SKM-1 treated with dmso at 0.1 percent for 144 hours (cell line): ENCODE data around the gene SRPX2.

Experiments
- DNase-seq: peaks from one replicate; lab custom pipeline; 2025; ENCODE audit not compliant: unreplicated experiment; lab: John Stamatoyannopoulos, UW

Gene SRPX2

DNA sequence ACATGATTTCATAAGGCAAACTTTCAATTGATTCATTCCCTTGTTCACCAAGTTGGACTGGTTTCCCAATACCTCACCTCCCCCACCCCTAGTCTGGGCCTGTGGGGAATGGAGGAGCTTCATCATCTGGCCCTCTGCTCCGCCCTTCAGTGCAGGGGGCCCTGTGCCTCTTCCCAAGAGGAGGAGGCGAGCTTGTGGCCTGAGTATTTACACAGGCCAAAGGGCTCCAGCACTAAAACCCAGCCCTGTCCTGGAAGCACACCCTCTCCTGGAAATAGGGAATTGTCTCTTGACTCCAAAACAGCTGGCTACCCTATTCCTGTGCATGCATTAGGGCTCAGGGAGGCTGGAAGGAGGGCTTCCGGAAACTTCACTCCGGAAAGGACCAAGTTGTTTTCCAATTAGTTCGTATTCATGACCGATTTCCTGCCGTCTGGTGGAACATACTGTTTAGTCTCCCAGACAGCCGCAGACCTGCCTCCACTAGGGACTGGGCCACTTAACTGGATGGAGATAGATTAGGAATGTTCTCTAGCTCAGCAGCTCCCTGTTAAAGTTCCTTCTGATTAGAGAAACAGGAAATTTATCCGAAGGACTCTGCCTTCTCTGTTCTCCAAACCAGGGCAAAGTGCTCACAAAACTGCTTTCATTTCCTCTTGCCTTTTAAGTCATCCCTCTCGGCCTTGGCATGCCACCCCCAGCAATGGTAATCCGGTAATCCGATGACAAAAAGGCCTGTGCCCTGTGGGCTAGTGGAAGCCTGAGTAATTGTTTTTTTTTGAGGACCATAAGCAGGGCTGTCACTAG is 5.8 kb downstream of the SRPX2 start:
- no peak for DNase-seq

DNA sequence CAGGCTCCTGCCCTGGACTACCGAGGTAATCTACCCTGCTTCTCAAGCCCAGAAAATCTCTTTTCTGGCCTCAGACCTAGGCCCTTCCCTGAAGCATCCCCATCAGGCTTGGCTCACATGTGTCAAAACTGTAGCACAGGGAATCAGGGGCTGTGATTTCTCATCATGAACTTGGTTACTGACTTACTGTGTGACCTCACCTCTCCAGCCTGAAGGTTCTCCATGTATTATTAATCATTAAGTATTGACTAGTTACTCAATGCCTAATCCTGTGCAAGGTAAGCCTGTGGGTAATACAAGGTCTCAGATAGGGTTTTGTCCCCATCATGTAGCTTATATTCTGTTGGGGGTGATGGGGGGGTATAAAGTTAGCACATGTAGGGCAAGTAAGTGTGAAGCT is 6.8 kb downstream of the SRPX2 start:
- DNase-seq: no peak

DNA sequence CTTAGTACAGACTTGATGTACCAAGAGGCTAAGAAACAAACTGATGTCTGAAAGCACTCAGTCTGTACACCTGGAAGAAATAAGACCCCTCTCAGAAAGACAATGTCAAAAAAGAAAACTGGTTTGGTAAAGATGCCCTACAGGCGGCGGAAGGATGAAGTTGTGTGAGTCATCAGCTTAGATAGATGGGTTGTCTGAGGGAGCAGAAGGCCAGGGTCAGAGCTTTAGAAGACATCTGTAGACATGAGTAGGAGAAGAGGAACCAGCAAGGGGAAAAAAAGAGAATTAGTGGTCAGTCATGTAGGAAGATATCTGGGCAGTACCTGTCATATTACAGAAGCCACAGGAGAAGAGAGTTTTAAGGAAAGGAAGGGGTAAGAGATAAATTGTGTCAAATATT is 8.3 kb downstream of the SRPX2 start:
- no peak for DNase-seq

DNA sequence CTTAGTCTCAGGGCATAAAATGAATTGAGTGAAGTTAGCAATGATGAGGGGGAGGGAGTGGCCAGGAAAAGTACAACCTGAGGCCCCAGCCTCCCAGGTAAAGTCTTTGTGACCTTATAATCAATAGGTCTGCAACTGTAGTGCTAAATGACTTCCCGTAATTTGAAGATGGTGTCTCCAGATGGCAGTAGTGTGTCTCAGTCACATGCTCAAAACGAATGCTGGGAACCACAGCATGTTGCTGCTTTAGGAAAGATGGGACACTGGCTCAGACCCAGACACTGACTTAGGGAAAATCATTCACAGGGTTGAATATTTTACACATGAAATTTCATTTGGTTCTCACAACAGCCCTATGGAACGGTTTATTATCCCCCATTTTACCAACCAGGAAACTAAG is 10.3 kb downstream of the SRPX2 start:
- DNase-seq: no peak

DNA sequence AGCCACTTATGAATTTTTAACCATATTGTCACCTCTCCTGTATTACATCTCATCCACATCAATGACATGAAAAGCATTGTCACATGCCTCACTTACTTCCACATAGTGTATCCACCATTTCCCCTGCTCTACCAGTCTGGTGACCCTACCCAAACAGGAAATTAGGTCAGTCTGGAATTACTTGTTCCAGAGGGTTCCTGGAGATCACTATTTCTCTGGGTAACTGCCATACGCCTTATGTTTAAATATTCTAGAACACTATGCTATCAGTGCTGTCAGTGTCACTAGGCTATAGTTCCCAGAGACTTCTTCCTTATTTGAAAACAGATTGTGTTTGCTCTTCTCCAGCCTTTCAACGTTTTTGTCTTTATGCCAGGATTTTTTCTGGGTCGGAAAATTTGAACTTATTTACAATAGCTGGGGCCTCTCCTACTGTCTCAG is 15.0 kb downstream of the SRPX2 start:
- DNase-seq: no peak

DNA sequence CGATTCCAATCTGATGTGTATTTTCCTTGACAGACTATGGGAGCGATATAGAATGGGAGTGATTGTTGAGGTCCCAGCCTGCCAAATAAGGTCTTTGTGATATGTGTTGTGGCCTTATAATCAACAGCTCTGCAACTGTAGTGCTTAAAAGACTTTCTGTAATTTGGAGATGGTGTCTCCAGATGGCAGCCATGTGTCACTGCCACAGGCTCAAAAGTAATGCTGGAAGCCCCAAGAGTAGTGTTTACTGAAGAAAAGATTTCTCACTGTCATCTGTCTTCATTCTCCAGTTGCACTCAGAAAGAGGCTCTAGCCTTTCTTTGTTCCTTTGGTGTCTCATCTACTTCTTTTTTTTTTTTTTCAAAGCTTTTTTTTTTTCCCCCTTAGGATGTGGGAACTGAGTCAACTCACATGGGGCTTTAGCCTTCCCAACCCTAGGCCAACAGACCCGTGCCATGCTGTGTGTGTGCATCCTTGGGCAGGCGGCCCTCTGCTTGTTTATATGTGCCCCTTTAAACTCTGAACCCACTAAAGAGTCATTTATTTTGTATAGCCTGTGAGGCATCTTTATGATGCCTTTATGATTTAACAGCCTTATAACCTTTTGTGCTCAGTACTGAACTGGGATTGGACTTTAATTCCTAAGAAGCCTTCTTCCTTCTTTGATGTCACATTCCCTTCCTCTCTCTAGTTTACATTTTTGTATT is 15.6 kb downstream of the SRPX2 start:
- DNase-seq: no peak

DNA sequence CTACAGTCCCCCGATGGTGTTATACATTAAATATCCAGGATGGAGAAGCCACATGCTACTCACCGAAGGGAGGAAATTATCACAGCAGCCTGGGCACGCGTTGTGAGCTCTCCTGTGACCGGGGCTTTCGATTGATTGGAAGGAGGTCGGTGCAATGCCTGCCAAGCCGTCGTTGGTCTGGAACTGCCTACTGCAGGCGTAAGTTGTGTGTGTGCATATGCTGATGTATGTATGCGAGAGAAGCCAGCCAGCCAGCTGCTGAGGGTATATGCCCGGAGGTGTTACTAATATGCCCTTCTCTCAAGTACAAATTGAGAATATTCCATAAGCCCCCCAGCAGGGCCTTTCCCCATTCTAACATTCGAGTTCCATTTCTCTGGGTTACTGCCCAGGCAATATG is 18.2 kb downstream of the SRPX2 start:
- no peak for DNase-seq

DNA sequence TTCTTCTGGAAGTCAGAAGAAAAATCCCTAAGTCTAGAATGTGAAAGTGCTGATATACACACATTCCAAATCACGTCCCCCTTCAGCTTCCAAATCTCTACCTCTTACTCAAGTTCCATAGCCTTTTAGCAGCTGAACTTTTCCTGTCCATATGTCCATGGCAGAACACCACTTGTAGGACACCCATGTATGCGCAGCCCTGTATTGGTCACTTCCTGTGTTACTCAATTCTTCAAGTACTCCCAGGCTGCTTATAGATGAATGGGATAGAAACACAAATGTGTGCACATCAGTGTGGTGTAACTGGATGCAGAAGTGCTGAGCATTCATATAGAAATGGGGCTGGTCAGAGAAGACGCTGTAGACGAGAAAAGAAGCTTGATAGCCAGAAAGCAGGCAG is 18.8 kb downstream of the SRPX2 start:
- no peak for DNase-seq

DNA sequence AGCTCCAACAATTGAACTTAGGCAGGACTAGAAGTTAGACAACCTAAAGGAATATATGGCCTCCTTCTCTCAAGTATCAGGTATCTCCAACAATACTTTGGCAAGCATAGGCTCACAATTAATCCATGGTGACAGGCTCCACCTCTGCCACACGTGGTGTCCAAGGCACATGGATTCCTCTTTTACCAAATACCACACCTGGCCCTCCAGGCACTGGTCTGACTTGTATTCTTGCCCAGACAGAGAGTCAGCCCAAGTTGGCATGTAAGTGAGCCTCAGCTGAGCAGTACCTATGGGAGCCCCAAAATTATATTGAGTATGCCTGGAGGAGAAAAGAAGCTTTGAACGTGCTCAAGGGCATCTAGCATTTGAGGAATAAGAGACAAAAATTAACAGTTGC is 19.6 kb downstream of the SRPX2 start:
- DNase-seq: no peak

DNA sequence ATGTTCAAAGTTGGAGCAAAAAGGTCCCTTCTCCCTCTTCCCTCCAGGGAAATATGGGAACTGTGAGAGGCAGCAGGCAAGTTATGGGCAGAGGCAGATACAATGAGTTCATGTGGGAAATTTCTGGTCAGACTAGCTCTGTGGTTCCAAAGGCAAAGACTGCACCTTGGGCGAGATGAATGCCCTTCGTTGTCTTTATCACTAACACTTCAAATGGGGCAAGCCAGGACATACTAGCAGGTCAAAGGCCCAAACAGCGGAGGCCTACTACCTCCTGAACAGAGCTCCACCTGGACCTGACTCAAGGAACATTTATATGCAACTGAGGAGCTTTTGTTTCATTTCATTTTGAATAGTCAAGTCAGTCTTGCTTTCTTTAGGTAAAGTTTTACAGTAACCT is 29.0 kb downstream of the SRPX2 start:
- DNase-seq: no peak

DNA sequence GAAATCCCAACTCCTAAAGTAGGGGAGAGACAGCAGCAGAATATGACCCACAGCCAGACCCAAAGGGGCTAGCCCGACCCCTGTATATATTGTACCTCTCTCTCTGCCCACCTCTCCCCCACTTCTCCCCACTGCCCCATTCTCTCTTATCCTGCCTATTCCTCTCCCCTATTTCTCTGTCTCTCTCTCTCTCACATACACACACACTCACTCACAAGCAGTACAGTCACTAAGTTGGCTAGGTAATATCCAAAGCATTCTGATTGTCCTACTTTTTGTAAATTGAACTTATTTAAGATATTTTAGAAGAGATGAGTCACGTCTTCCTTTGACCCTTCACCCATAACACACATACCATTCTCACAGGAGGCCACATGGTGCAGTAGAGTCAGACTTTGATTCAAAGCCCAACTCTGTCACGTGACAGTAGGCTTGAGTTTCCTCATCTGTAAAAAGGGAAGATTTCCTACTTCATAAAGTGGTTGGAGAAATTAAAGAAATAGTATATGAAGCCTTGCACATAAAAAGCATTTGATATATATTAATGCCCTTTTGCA is 29.5 kb downstream of the SRPX2 start:
- no peak for DNase-seq

DNA sequence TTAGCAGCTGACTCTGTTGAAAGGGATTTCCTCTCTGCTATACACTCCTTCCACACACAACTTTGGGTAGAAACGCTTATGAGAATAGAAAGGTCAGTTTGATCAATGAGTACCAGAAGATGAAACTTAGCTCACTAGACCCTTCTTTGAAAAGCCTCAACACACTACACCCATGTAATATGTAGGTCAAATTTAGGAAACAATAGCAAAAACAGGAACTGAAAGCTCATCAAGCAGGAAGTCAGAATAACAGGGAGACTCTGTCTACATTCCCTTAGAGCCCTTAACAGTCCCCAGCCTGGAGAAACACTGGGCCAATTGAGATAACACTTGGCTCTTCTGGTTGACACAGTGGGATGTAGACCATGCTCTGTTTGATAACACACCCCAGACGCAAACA is 30.7 kb downstream of the SRPX2 start:
- peak; percentile 54 for DNase-seq

DNA sequence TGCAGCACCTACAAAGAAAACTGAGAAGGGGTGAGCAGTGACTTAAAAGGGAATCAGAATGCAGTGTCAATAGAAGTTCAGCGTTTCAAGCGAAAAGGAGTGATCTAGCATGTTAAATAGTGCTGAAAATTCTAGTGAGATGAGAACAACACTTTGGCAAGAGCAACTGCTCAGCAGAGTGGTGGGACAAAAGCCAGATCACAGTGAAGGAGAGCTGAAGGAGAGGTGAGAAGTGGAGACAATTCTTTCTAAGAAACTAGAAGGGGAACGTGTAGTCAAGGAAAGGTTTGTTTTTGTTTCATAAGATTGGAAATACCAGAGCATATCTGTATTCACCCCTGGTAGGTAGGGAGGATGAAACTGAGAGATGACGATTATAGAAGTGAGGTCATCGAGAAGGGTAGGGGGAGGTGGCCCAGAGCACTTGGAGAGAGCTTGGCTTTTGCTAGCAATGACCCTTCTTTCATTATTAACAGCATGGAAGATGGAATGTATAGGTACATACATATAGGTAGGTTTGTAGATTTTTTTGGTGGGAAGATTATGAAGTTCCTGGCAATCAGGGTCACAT is 33.7 kb downstream of the SRPX2 start:
- no peak for DNase-seq

DNA sequence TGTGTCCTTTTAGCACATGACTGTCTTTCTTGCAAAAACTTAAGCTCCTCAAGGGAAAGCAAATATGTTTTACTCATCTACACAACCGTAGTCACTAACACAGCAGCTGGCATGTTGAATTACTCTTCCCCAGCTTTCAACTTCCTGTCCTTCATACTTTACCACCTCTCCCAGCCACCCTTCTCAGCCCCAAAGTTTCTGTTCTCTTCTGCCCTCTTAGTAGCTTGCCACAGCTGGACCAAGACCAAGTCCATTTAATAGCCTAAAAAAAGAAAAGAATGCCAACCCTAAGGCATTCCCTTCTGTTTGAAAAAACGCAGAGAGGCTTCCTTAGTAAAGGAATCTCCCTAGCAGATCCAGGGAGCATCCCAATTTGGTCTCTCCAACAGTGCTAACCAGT is 36.8 kb downstream of the SRPX2 start:
- DNase-seq: no peak

DNA sequence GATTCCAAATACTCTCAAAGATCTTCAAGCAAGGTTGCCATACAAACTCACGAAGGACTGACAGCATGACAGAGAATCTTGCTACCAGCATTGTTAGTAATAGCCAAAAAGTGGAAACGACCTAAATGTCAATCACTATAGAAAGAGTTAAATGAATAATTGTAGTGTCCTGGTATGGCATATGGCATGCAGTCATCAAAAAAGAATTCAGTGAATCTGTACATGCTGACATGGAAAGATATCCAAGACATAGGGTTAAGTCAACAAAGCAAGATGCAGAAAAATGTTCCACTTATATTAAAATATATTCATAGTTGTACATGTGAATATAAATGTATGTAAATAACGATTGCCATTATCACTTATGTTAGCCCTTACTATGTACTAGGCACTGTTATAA is 37.6 kb downstream of the SRPX2 start:
- DNase-seq: no peak

DNA sequence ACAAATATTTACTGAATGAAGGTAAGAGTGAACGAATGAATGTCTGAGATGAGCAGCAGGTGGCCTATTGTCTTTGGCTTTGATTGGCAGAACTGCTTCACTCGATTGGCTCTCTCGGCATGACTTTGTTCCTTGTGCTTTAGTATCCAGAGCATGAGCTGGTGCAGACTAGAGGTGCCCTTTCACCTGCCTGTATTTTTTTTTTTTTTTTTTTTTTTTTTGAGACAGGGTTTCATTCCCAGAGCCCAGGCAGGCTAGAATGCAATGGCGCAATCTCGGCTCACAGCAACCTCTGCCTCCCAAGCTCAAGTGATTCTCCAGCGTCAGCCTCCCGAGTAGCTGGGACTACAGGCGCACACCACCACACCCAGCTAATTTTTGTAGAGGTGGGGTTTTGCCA is 38.9 kb downstream of the SRPX2 start:
- no peak for DNase-seq

DNA sequence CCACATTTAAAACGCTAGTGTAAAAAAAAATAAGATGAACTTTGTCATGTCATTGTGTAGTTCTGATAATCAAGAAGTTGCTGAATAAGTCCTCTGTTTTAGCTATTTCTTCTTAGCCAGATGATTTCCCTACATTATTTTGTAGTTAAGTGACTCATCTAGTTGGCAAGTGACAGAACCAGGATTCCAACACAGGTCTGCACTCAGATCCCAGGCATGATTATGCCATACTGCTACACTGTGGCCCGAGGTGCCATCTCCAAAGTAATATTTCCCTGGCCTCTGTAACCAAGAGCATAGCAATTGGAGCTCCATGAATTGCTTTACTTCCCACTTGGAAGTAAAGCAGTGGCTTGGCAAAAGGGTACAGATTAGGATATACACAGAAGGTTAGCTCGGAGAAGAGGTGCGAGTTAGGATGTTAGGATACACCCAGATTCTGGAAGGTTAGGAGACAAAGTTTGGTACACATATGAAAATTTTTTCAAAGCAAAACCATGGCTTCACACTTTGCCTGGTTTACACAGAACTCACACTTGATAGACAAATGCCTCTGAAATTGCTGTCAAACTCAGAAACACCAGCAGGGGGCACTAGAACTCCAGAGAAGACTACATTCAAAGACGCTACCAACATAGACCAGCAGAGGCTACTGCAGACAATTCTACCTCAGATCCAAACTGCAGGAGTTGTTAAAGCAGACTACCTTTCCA is 41.4 kb downstream of the SRPX2 start:
- peak; percentile 44 for DNase-seq

DNA sequence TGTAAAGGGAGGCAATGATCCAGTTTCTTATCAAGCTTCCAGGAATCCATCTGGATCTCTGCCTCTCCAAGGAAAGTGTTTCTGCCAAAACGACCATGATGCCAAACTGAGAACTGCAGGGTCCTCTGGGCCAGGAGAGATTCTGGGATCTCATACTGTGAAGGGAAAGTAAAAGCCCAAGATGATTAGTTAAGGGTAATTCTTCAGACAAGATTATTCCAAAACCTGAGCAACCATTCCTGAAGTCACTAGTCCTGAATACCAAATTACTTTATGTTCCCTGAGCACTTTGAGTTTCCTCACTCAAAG is 42.0 kb downstream of the SRPX2 start:
- no peak for DNase-seq

DNA sequence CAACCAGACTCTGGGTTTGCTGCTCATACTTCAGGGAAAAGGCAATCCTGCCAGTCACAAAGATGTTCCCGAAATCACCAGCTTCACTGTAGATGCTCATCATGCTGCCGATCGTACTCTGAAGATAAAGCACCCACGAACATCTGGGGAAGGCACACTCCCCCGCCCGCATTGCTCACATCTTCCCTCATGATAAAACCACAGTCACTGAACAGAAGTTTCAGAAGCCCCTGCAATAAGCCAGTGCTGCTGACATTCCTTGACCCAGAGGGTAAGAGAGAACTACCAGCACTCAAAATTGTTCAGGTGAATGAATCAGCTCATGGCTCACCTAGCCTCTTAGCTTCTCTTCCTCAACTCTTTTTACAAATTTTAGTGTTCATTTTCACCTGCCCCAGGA is 43.1 kb downstream of the SRPX2 start:
- no peak for DNase-seq

DNA sequence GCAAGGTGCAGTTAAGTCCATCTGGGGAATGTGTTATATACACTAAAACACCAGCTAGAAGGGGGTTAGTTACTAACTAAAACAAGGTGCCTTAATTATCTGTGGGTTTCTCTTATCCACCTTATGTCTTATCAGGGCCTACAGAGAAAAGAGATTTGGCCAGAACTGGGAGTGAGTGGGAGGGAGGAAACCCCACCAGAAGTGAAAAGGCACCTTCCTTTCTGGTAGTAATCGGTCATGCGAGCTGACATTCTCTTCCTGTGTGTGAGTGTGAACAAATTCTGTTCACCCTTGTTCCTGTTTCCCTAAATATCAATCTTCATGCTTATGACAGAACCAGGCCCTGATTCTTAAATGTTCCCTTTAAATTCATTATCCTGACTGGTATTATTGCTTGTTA is 43.5 kb downstream of the SRPX2 start:
- DNase-seq: no peak

DNA sequence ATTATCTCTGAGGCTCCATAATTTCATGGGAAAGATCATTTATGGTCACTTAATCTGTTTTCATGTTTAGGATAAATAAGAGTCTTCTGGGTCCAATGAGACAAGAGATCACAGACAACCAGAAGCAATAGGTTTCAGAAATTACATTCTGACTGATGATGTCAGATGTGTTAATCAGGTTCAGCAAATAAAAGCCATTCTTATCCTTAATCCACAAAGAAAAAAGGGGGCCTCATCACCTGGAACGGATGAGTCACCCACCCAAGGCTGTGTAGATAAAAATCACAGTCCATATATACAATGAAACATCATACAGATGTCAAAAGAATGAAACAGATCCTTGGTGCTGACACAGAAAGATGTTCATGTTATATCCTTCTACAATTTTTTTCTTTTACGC is 51.3 kb downstream of the SRPX2 start:
- no peak for DNase-seq

DNA sequence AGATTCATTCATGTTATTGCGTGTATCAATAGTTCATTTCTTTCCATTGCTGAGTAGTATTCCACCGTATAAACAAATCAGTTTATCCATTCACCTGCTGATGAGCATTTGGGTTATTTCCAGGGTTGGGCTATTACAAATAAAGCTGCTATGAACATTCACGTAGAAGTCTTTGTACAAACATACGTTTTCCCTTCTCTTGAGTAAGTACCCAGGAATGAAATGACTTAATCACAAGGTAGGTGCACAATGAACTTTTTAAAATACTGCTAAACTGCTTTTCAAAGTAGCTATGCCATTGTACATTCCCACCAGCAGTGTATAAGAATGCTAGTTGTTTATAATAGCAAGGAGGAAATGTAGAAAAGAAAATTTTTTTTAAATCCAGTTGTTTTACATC is 52.0 kb downstream of the SRPX2 start:
- no peak for DNase-seq
